Activated CD8-positive, alpha-beta memory T cell treated with anti-CD3 and anti-CD28 coated beads for 1 hour (primary cell): ENCODE measurements around the gene C12orf54.
A peak's percentile ranks its signal among the peaks of the same experiment; 100 is the strongest.
"Not testable (repeated sequence)": the region's sequence is repeated elsewhere in the genome, so short reads cannot be mapped to it uniquely, and the experiment has no call there.

Source experiments
- DNase-seq, 2 donors: peaks; one replicate each; pipeline ENCODE4 v3.0.0-alpha.2; 2020; ENCODE audit warnings: low read depth in 1 of 2; ENCODE audit errors: extremely low read depth in 1 of 2

C12orf54 gene

GRCh38 chr12:48508987-48509386, 26.7 kb downstream of the C12orf54 start:
- no peak for DNase-seq

GRCh38 chr12:48510111-48510510, 27.8 kb downstream of the C12orf54 start:
- no peak for DNase-seq

GRCh38 chr12:48512855-48513254, 30.6 kb downstream of the C12orf54 start:
- DNase-seq, result no peak

- no peak for DNase-seq
Measured at GRCh38 chr12:48514728-48515127, 32.4 kb downstream of the C12orf54 start.

- DNase-seq, result not testable (repeated sequence)
Measured at GRCh38 chr12:48520381-48520780, 38.1 kb downstream of the C12orf54 start.

GRCh38 chr12:48525332-48525731, 43.0 kb downstream of the C12orf54 start, which contains the start of gene OR8S1:
OR8S1 (plus strand) TSS chr12:48525632; CDS start chr12:48525632, 0 bp downstream.
- DNase-seq, result no peak

- DNase-seq, result no peak
Measured at GRCh38 chr12:48527891-48528670, 45.8 kb downstream of the C12orf54 start.

- no peak for DNase-seq
Measured at GRCh38 chr12:48532601-48533000, 50.3 kb downstream of the C12orf54 start.

GRCh38 chr12:48536602-48537001, 54.3 kb downstream of the C12orf54 start:
- no peak for DNase-seq

GRCh38 chr12:48542300-48542928, 60.1 kb downstream of the C12orf54 start:
- DNase-seq, result peak in 1 of 2 donors; percentile 14

GRCh38 chr12:48545833-48546469, 63.7 kb downstream of the C12orf54 start:
- no peak for DNase-seq
